Colonic mucosa (tissue), 4 donors: Measurements from ENCODE around the gene GIMD1. TPM values are rescaled to one million over a fixed set of nuclear protein-coding genes. Genes with fewer than 3 reads are reported as not detected.

Experiments
- DNase-seq: peaks from one replicate; pipeline ENCODE4 v3.0.0-alpha.2; 2020
- H3K27ac ChIP-seq: fragments of 200-600 bp; one replicate; pipeline ENCODE4 v1.8.0; 2021
- H3K27me3 ChIP-seq: fragments of 200-600 bp; one replicate; pipeline ENCODE4 v1.8.0; 2021
- H3K36me3 ChIP-seq: fragments of 200-600 bp; one replicate; pipeline ENCODE4 v1.8.0; 2021
- H3K4me1 ChIP-seq: fragments of 200-600 bp; one replicate; pipeline ENCODE4 v1.8.0; 2021; ENCODE audit warnings: mild to moderate bottlenecking
- H3K4me3 ChIP-seq: fragments of 200-600 bp; one replicate; pipeline ENCODE4 v1.8.0; 2021
- H3K9ac ChIP-seq, 2 donors: one replicate each; pipeline ENCODE4 v1.7.0; 2013; ENCODE audit warnings: control low read depth in 2 of 2, low read depth in 2 of 2, low read length in 2 of 2
- H3K9me3 ChIP-seq: fragments of 200-600 bp; one replicate; pipeline ENCODE4 v1.8.0; 2021
- intact Hi-C: fragments of 100-400 bp; cut with DNase I; formaldehyde crosslinking; loops from one replicate; pipeline ENCODE4 v1.14.1; 2022
- total RNA-seq, 2 donors: library from RNA; stranded (reverse); fragmentation: NEBNext Ultra II Directional in 1 of 2; extraction: Animal tissue kit (Norgen Biotek cat#: 25700) in 1 of 2; gene quantifications; one replicate each; pipeline ENCODE4 v1.2.1, GENCODE V29; 2021
- TF ChIP-seq, protein P1 (sequence below): fragments of 200-600 bp; IDR thresholded peaks from one replicate; pipeline ENCODE4 v1.8.0; 2022; ENCODE audit warnings: antibody characterized with exemption, mild to moderate bottlenecking
- donor health status: healthy.
- donor health status: DM: no; HTN: no; CAD: no.
- donor health status: DM: no; HTN: no; CAD: no.

The GIMD1 gene
- total RNA-seq, 2 donors from 2014 or later, result not detected

DNA sequence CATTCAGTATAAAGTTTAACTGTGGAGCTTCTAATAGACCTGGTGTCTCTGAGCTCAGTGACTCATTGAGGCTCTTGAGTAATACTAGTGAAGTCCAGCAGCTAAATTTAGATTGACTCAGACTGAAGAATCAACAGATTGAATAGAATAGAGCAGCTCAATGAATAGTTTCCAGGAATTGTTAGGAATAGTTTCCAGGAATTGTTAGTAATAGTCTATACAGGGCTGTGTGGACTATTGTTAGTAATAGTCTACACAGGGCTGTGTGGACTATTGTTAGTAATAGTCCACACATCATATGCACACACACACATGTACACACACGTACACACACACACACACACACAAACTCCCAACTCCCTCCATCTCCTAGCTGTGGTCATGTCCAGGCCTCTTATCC lies 3.0 kb downstream of the GIMD1 start:
- no peaks in the 10 kb centered on the region for H3K9me3 ChIP-seq
- TF ChIP-seq, protein P1, sequence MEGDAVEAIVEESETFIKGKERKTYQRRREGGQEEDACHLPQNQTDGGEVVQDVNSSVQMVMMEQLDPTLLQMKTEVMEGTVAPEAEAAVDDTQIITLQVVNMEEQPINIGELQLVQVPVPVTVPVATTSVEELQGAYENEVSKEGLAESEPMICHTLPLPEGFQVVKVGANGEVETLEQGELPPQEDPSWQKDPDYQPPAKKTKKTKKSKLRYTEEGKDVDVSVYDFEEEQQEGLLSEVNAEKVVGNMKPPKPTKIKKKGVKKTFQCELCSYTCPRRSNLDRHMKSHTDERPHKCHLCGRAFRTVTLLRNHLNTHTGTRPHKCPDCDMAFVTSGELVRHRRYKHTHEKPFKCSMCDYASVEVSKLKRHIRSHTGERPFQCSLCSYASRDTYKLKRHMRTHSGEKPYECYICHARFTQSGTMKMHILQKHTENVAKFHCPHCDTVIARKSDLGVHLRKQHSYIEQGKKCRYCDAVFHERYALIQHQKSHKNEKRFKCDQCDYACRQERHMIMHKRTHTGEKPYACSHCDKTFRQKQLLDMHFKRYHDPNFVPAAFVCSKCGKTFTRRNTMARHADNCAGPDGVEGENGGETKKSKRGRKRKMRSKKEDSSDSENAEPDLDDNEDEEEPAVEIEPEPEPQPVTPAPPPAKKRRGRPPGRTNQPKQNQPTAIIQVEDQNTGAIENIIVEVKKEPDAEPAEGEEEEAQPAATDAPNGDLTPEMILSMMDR, result no peak
- H3K36me3 ChIP-seq, result no peaks in the 10 kb centered on the region
- H3K4me3 ChIP-seq, result no peak overlapping the region
- H3K27ac ChIP-seq, result no peak overlapping the region
- H3K27me3 ChIP-seq, result no peaks in the 10 kb centered on the region
- H3K4me1 ChIP-seq, result no peaks in the 10 kb centered on the region
- intact Hi-C loops, result no loop called here
- DNase-seq, result no peak
- H3K9ac ChIP-seq, result no peak overlapping the region

DNA sequence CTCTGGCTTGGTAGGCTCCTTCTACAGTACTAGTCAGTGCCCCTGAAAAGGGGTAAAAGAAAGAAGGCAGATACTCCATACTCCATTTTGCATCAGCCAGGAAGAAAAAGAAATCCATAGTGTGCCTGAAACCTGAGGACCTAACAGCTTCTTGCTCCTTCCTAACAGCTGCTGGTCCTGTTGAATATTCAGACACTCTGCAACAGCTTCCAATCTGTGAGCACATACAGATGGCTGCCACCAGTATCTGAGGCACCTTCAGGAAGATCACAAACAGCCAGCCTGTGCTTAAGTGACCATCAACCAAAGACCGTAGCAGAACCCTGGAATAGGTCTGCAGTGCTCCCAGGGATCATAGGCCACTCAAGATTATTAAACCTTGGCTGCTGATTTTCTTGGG lies 4.3 kb downstream of the GIMD1 start:
- Histone ChIP-seq H3K4me3 (no peak overlapping the region), H3K36me3 (no peaks in the 10 kb centered on the region), H3K9me3 (no peaks in the 10 kb centered on the region), H3K9ac (no peak overlapping the region), H3K27ac (no peak overlapping the region), H3K4me1 (no peaks in the 10 kb centered on the region), H3K27me3 (no peaks in the 10 kb centered on the region)
- no peak for DNase-seq
- TF ChIP-seq, protein P1, result no peak
- intact Hi-C loops, result no loop called here

DNA sequence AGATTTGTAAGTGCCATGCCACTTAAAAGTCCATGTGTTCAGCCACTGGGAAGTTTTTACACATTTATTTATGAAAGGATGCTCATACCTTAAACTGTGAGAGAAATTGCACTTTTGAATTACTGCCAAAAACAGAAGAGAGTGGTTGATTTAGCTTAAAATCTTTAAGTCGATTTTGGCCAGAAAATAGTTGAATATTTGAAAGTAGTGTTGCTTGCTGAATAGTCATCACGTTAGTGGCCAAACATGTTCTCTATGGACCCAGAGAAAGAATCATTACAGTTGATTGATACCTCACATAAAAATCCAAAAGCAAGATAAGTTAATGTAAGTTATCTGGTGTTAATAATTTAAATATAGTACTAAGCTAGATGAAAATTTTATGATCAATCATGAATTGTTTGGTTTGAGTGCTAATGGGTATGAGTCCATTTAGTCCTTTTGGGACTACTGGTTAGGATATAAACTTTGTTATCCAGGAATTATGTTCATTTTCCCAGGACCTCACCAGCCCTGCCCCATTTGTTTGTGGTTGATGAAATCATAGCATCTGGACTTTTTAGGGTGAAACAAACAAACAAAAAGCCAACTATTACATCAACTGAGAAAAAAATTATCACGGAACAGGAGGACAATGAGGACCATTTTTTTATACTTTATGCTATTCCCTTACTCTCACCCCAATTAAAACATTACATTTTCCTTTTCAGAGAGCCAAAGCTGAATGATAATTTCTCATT lies 6.3 kb downstream of the GIMD1 start:
- intact Hi-C loops, result no loop called here
- Histone ChIP-seq H3K9ac (no peak overlapping the region), H3K27ac (no peak overlapping the region), H3K4me3 (no peak overlapping the region), H3K36me3 (no peaks in the 10 kb centered on the region), H3K4me1 (no peaks in the 10 kb centered on the region), H3K27me3 (no peaks in the 10 kb centered on the region), H3K9me3 (no peaks in the 10 kb centered on the region)
- DNase-seq, result no peak
- TF ChIP-seq, protein P1, result no peak

DNA sequence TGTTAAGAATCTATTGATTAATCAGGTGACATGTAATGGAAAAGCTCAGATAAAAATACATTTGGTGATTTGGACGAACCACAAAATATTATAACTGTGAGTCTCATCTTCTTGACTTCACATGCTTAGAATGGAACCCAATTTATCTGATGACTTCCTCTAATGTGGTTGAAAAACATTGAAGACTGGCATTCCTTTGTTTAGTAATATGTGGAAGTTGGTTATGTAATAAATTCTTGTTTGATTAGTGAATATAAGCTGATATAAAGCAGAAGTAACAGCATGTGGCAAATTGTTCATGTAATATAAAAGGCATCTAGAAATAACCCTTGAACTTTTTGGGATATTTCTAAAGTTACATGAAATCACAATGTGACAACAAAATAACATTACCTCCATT lies 9.7 kb downstream of the GIMD1 start:
- H3K9me3 ChIP-seq, result no peaks in the 10 kb centered on the region
- no peak overlapping the region for H3K9ac ChIP-seq
- DNase-seq, result no peak
- no peaks in the 10 kb centered on the region for H3K27me3 ChIP-seq
- no peaks in the 10 kb centered on the region for H3K4me1 ChIP-seq
- H3K27ac ChIP-seq, result no peak overlapping the region
- TF ChIP-seq, protein P1, result no peak
- H3K36me3 ChIP-seq, result no peaks in the 10 kb centered on the region
- H3K4me3 ChIP-seq, result no peak overlapping the region
- intact Hi-C loops, result no loop called here

DNA sequence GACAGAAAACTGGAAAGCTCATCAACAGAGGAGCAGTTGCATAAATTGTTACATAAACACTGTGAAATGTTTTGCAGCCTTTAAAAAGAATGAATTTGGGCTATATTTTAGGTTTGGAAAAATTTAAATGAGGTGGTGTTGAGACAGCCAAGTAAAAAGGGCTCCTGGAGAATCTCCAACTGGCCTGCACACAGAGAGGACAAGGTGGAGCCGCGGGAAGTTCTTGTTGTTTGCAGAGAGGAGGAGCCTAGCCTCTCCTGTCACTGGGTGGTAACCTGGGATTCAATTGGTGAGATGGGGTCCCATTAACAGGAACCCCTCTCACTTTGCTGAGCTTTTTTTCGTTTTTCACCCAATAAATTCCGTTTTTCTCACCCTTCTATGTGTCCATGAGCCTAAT lies 13.4 kb downstream of the GIMD1 start:
- no peak overlapping the region for H3K4me3 ChIP-seq
- no peaks in the 10 kb centered on the region for H3K27me3 ChIP-seq
- H3K9ac ChIP-seq, result no peak overlapping the region
- H3K27ac ChIP-seq, result no peak overlapping the region
- intact Hi-C loops, result no loop called here
- H3K4me1 ChIP-seq, result no peaks in the 10 kb centered on the region
- H3K9me3 ChIP-seq, result no peaks in the 10 kb centered on the region
- DNase-seq, result no peak
- H3K36me3 ChIP-seq, result no peaks in the 10 kb centered on the region
- TF ChIP-seq, protein P1, result no peak
